IMR-90 (cell line): ENCODE data around the gene KRTDAP. TPM values are rescaled to one million over a fixed set of nuclear protein-coding genes. Genes with fewer than 3 reads are reported as not detected.

ENCODE experiments used
- ATAC-seq: fragments of 200-7000 bp; cut with Tn5 transposase; 2 replicates; pipeline ENCODE4 v1.9.1; 2020; ENCODE audit warnings: low read depth, mild to moderate bottlenecking, moderate library complexity
- BruUV-seq: library from RNA; stranded (reverse); fragments of 400-500 nt; replicated peaks from 2 replicates; lab custom pipeline; 2021; lab: Mats Ljungman, UMichigan
- CTCF ChIA-PET: fragments of 300-600 bp; formaldehyde crosslinking; extraction: SDS; loops from one replicate; lab custom pipeline; 2021; ENCODE audit warnings: antibody characterized with exemption; lab: Yijun Ruan, JAX
- POLR2A ChIA-PET: fragments of 300-600 bp; sonication (Branson Sonifier 250); formaldehyde crosslinking; loops from one replicate; lab custom pipeline; 2022; ENCODE audit warnings: antibody characterized with exemption; ENCODE audit not compliant: unreplicated experiment; lab: Charles Lee
- DNase-seq: peaks from one replicate; pipeline ENCODE4 v3.0.0; 2013
- H2AFZ ChIP-seq: replicated peaks from 2 replicates; pipeline ENCODE3; 2013; ENCODE audit warnings: low read length, mild to moderate bottlenecking; ENCODE audit not compliant: poor library complexity
- H2AK5ac ChIP-seq: 2 replicates; pipeline ENCODE4 v1.6.1; 2013; ENCODE audit warnings: low read depth, low read length, inconsistent platforms
- H2AK9ac ChIP-seq: replicated peaks from 2 replicates; pipeline ENCODE3; 2013; ENCODE audit warnings: mild to moderate bottlenecking, low read depth, low read length, moderate library complexity; ENCODE audit not compliant: poor library complexity
- H2BK120ac ChIP-seq: 2 replicates; pipeline ENCODE4 v1.6.1; 2013; ENCODE audit warnings: low read depth, low read length, inconsistent platforms
- H2BK15ac ChIP-seq: 3 replicates; pipeline ENCODE4 v1.6.1; 2013; ENCODE audit warnings: low read depth, low read length, inconsistent platforms
- H2BK20ac ChIP-seq: 2 replicates; pipeline ENCODE4 v1.6.1; 2013; ENCODE audit warnings: low read depth, mild to moderate bottlenecking, inconsistent platforms, low read length, moderate library complexity
- H2BK5ac ChIP-seq: 2 replicates; pipeline ENCODE4 v1.6.1; 2013; ENCODE audit warnings: mild to moderate bottlenecking, low read depth, low read length, inconsistent platforms; ENCODE audit not compliant: poor library complexity, severe bottlenecking
- H3K14ac ChIP-seq: replicated peaks from 2 replicates; pipeline ENCODE4 v1.6.1; 2013; ENCODE audit warnings: low read depth, low read length, inconsistent platforms
- H3K18ac ChIP-seq: 2 replicates; pipeline ENCODE4 v1.6.1; 2013; ENCODE audit warnings: low read depth, low read length, control low read depth
- H3K23ac ChIP-seq: 2 replicates; pipeline ENCODE4 v1.6.1; 2013; ENCODE audit warnings: low read depth, low read length, inconsistent platforms
- H3K27ac ChIP-seq: 2 replicates; pipeline ENCODE4 v1.5.1; 2013; ENCODE audit warnings: mild to moderate bottlenecking, control low read depth, low read length; ENCODE audit not compliant: insufficient read depth
- H3K27me3 ChIP-seq: 2 replicates; pipeline ENCODE4 v1.6.1; 2013; ENCODE audit warnings: low read length; ENCODE audit not compliant: control insufficient read depth, insufficient read depth
- H3K36me3 ChIP-seq: 2 replicates; pipeline ENCODE4 v1.6.1; 2013; ENCODE audit warnings: low read length, mixed read lengths; ENCODE audit not compliant: control insufficient read depth, insufficient read depth
- H3K4ac ChIP-seq: 2 replicates; pipeline ENCODE4 v1.6.1; 2013; ENCODE audit warnings: low read depth, low read length, inconsistent platforms
- H3K4me1 ChIP-seq: 2 replicates; pipeline ENCODE4 v1.6.1; 2013; ENCODE audit warnings: low read length, mixed read lengths; ENCODE audit not compliant: control insufficient read depth, insufficient read depth
- H3K4me2 ChIP-seq: 2 replicates; pipeline ENCODE4 v1.6.1; 2013; ENCODE audit warnings: low read depth, mild to moderate bottlenecking, control low read depth, low read length, moderate library complexity
- H3K4me3 ChIP-seq: 2 replicates; pipeline ENCODE4 v1.5.1; 2013; ENCODE audit warnings: low read depth, mild to moderate bottlenecking, control low read depth, low read length, moderate library complexity; ENCODE audit not compliant: insufficient read depth
- H3K56ac ChIP-seq: 2 replicates; pipeline ENCODE4 v1.6.1; 2013; ENCODE audit warnings: low read length, inconsistent platforms; ENCODE audit not compliant: insufficient read depth; ENCODE audit errors: extremely low read depth
- H3K79me1 ChIP-seq, 2 experiments: 2 replicates each; pipeline ENCODE4 v1.6.1; 2013; ENCODE audit warnings: low read length in 2 of 2, inconsistent platforms in 1 of 2, low read depth in 1 of 2
- H3K9ac ChIP-seq: 2 replicates; pipeline ENCODE4 v1.6.1; 2013; ENCODE audit warnings: low read depth, low read length, control low read depth
- H3K9me1 ChIP-seq: 2 replicates; pipeline ENCODE4 v1.6.1; 2013; ENCODE audit warnings: low read length, inconsistent platforms; ENCODE audit not compliant: insufficient read depth
- H3K9me3 ChIP-seq: 2 replicates; pipeline ENCODE4 v1.6.1; 2013; ENCODE audit warnings: low read length; ENCODE audit not compliant: control insufficient read depth, insufficient read depth
- H4K20me1 ChIP-seq: 2 replicates; pipeline ENCODE4 v1.6.1; 2013; ENCODE audit warnings: low read length, inconsistent platforms; ENCODE audit not compliant: insufficient read depth
- H4K5ac ChIP-seq: 2 replicates; pipeline ENCODE4 v1.6.1; 2013; ENCODE audit warnings: mild to moderate bottlenecking, low read depth, low read length, control low read depth
- H4K8ac ChIP-seq, 2 experiments: 2 replicates each; pipeline ENCODE4 v1.6.1; 2013; ENCODE audit warnings: low read depth in 2 of 2, low read length in 2 of 2, control low read depth in 1 of 2, inconsistent platforms in 1 of 2
- H4K91ac ChIP-seq: 2 replicates; pipeline ENCODE4 v1.6.1; 2013; ENCODE audit warnings: low read depth, low read length, inconsistent platforms; ENCODE audit not compliant: insufficient read depth
- BHLHE40 ChIP-seq: fragments of 150-350 bp; IDR thresholded peaks from 2 replicates; pipeline ENCODE4 v1.6.1; 2016; ENCODE audit warnings: mild to moderate bottlenecking, low read depth, low read length
- CEBPB ChIP-seq: IDR thresholded peaks from 2 replicates; pipeline ENCODE4 v1.6.1; 2012; ENCODE audit warnings: low read depth, low read length, improper control_type of control experiment
- CHD1 ChIP-seq: IDR thresholded peaks from 2 replicates; pipeline ENCODE4 v1.6.1; 2012; ENCODE audit warnings: low read depth, low read length, improper control_type of control experiment
- CTCF ChIP-seq: conservative IDR thresholded peaks from 2 replicates; pipeline ENCODE4 v1.5.1; 2012; ENCODE audit warnings: mild to moderate bottlenecking, low read depth, low read length, improper control_type of control experiment
- FOS ChIP-seq: fragments of 150-350 bp; IDR thresholded peaks from 2 replicates; pipeline ENCODE4 v1.6.1; 2016; ENCODE audit warnings: low read depth, low read length
- MAFK ChIP-seq: IDR thresholded peaks from 2 replicates; pipeline ENCODE4 v1.6.1; 2012; ENCODE audit warnings: low read depth, low read length, improper control_type of control experiment
- MAZ ChIP-seq: IDR thresholded peaks from 2 replicates; pipeline ENCODE4 v1.6.1; 2012; ENCODE audit warnings: low read depth, mild to moderate bottlenecking, low read length, improper control_type of control experiment, moderate library complexity, borderline replicate concordance
- MXI1 ChIP-seq: IDR thresholded peaks from 2 replicates; pipeline ENCODE4 v1.6.1; 2012; ENCODE audit warnings: low read depth, mild to moderate bottlenecking, low read length, moderate library complexity, borderline replicate concordance
- NFE2L2 ChIP-seq: fragments of 150-350 bp; IDR thresholded peaks from 2 replicates; pipeline ENCODE4 v1.6.1; 2016; ENCODE audit warnings: low read depth, mild to moderate bottlenecking, low read length
- POLR2A ChIP-seq: IDR thresholded peaks from 2 replicates; pipeline ENCODE4 v1.6.1; 2012; ENCODE audit warnings: mild to moderate bottlenecking, low read depth, low read length
- RAD21 ChIP-seq: IDR thresholded peaks from 2 replicates; pipeline ENCODE4 v1.6.1; 2012; ENCODE audit warnings: low read length, improper control_type of control experiment
- RCOR1 ChIP-seq: IDR thresholded peaks from 2 replicates; pipeline ENCODE4 v1.6.1; 2012; ENCODE audit warnings: mild to moderate bottlenecking, low read length, improper control_type of control experiment; ENCODE audit not compliant: insufficient replicate concordance
- RFX5 ChIP-seq: IDR thresholded peaks from 2 replicates; pipeline ENCODE4 v1.8.0; 2012; ENCODE audit warnings: low read depth, mild to moderate bottlenecking, low read length, moderate library complexity
- SMC3 ChIP-seq: fragments of 150-350 bp; IDR thresholded peaks from 2 replicates; pipeline ENCODE4 v1.6.1; 2016; ENCODE audit warnings: low read depth, mild to moderate bottlenecking, antibody characterized with exemption, low read length, moderate library complexity
- WGBS, 2 experiments: methylation state at CpG; one replicate each; pipeline versions ENCODE4 v1.1.5 to v1.1.7; 2013; ENCODE audit warnings: missing lambda C conversion rate in 2 of 2; ENCODE audit not compliant: insufficient read length in 1 of 2; ENCODE audit errors: extremely low coverage in 2 of 2; 5-methylcytosine and 5-hydroxymethylcytosine counted together
- dilution Hi-C: fragments of 300-500 bp; cut with HindIII; formaldehyde crosslinking; loops from one replicate; pipeline ENCODE4 v1.14.3; 2018; ENCODE audit warnings: low sequenced_read_pairs; ENCODE audit not compliant: unreplicated experiment
- in situ Hi-C: fragments of 300-500 bp; cut with MboI; formaldehyde crosslinking; loops from 3 replicates; pipeline ENCODE4 v1.14.3; 2019; ENCODE audit warnings: low sequenced_read_pairs, inconsistent platforms, mixed read lengths
- intact Hi-C: fragments of 100-400 bp; cut with micrococcal nuclease; formaldehyde crosslinking; loops from 2 replicates; pipeline ENCODE4 v1.10.0; 2022
- polyA plus RNA-seq, 3 experiments: library from polyadenylated mRNA; depleted of rRNA; stranded (reverse); fragments of >200 nt; gene quantifications; 2 replicates each; pipeline ENCODE4 v1.2.3, GENCODE V29; 2012; ENCODE audit warnings: low replicate concordance in 1 of 3
- total RNA-seq: library from RNA; depleted of rRNA; stranded (reverse); fragments of >200 nt; gene quantifications from 2 replicates; pipeline ENCODE4 v1.2.3, GENCODE V29; 2012
- TF ChIP-seq, protein P1 (sequence below): fragments of 150-350 bp; IDR thresholded peaks from 2 replicates; pipeline ENCODE4 v1.6.1; 2016; ENCODE audit warnings: low read depth, mild to moderate bottlenecking, low read length, moderate library complexity, borderline replicate concordance
- TF ChIP-seq, protein P2 (sequence below): fragments of 150-350 bp; IDR thresholded peaks from 2 replicates; pipeline ENCODE4 v1.6.1; 2017; ENCODE audit warnings: mild to moderate bottlenecking, antibody characterized with exemption, low read length, low read depth

Gene KRTDAP
- total and polyA plus RNA-seq, 2 of the 4 experiments (the other 2 are of a cell fraction), result not detected

DNA sequence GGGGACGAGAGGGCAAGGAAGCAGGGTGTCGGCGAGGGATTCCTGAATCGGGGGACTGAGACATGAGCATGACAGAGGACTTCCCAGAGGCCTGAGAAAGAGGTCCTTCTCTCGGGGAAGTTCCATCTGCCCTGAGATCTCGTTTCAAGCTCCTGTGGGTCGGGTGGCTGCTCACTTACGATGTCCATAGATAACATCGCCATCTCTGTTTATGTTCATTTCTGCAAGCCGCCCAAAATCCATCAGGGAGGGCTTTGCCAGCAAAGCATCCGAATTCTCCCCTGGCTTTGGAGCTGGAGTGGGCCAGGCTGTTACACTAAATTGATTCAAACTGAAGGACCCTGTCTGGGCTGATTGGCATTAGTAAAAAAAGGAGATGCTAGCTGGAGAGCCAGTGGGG is 17.3 kb upstream of the KRTDAP start:
- 0% methylated on average over 3 of the region's 11 CpGs; no CpG with 5 or more reads in 1 of the 2 experiments for WGBS, 2 experiments
- H3K36me3 ChIP-seq, result no peaks in the 10 kb centered on the region
- no peaks in the 10 kb centered on the region for H3K9me3 ChIP-seq
- H3K14ac ChIP-seq, result no peak overlapping the region
- no peak overlapping the region for H2BK15ac ChIP-seq
- no peak overlapping the region for H2BK20ac ChIP-seq
- H3K18ac ChIP-seq, result no peak overlapping the region
- no peaks in the 10 kb centered on the region for H4K20me1 ChIP-seq
- H3K4me3 ChIP-seq, result no peak overlapping the region
- H3K4ac ChIP-seq, result no peak overlapping the region
- no peak overlapping the region for H3K27ac ChIP-seq
- no peaks in the 10 kb centered on the region; the same call in 1 of the 2 replicates for H3K9me1 ChIP-seq
- H3K9ac ChIP-seq, result no peak overlapping the region
- dilution Hi-C loops, result no loop called here
- H4K91ac ChIP-seq, result no peak overlapping the region
- no peak overlapping the region for H4K5ac ChIP-seq
- TF ChIP-seq CEBPB, result no peak
- TF ChIP-seq RCOR1, result no peak
- TF ChIP-seq, protein P1, sequence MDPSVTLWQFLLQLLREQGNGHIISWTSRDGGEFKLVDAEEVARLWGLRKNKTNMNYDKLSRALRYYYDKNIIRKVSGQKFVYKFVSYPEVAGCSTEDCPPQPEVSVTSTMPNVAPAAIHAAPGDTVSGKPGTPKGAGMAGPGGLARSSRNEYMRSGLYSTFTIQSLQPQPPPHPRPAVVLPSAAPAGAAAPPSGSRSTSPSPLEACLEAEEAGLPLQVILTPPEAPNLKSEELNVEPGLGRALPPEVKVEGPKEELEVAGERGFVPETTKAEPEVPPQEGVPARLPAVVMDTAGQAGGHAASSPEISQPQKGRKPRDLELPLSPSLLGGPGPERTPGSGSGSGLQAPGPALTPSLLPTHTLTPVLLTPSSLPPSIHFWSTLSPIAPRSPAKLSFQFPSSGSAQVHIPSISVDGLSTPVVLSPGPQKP, result no peak
- no peak for TF ChIP-seq RFX5
- no peak for TF ChIP-seq FOS
- no peak for TF ChIP-seq POLR2A
- no peak for TF ChIP-seq NFE2L2
- no peak for TF ChIP-seq BHLHE40
- TF ChIP-seq CHD1, result no peak
- TF ChIP-seq SMC3, result no peak
- TF ChIP-seq, protein P2, sequence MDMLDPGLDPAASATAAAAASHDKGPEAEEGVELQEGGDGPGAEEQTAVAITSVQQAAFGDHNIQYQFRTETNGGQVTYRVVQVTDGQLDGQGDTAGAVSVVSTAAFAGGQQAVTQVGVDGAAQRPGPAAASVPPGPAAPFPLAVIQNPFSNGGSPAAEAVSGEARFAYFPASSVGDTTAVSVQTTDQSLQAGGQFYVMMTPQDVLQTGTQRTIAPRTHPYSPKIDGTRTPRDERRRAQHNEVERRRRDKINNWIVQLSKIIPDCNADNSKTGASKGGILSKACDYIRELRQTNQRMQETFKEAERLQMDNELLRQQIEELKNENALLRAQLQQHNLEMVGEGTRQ, result no peak
- no peak for TF ChIP-seq MAFK
- no peak for TF ChIP-seq MAZ
- TF ChIP-seq RAD21, result no peak
- TF ChIP-seq CTCF, result no peak
- TF ChIP-seq MXI1, result no peak
- H3K23ac ChIP-seq, result no peak overlapping the region
- no peak overlapping the region for H3K4me2 ChIP-seq
- no TSS peak for BruUV-seq
- no peak overlapping the region for H3K56ac ChIP-seq
- ATAC-seq (no peak), DNase-seq (no peak)
- no peak overlapping the region for H2BK120ac ChIP-seq
- H3K4me1 ChIP-seq, result no peaks in the 10 kb centered on the region; the same call in 1 of the 2 replicates
- no peak overlapping the region for H2BK5ac ChIP-seq
- intact Hi-C loops, result no loop called here
- H3K79me1 ChIP-seq, result no peaks in the 10 kb centered on the region
- ChIA-PET POLR2A (no interaction called here), CTCF (no interaction called here)
- H2AK5ac ChIP-seq, result no peak overlapping the region
- H2AFZ ChIP-seq, result no peak overlapping the region
- H3K27me3 ChIP-seq, result peaks cover 76% of the 10 kb centered on the region
- H4K8ac ChIP-seq, result no peak overlapping the region
- in situ Hi-C loops, result no loop called here
- H2AK9ac ChIP-seq, result no peak overlapping the region
